Placental pericyte (primary cell): Measurements from ENCODE around the gene TMEM244. TPM values are rescaled to one million over a fixed set of nuclear protein-coding genes. Genes with fewer than 3 reads are reported as not detected.

Experiments
- small RNA-seq: library from RNA; depleted of rRNA; stranded (forward); fragments of <200 nt; gene quantifications from one replicate; pipeline ENCODE3, GENCODE V24; 2012; ENCODE audit warnings: low replicate concordance
- total RNA-seq: library from RNA; depleted of rRNA; stranded (reverse); fragments of >200 nt; gene quantifications from 2 replicates; pipeline ENCODE4 v1.2.3, GENCODE V29; 2012

Gene TMEM244
- 1.3 TPM in 1 of 2 replicates, not detected in the other for total RNA-seq

GRCh38 chr6:129860908-129861665, at the start of gene TMEM244:
TSS of gene TMEM244 (minus strand) at chr6:129861315. CDS start at chr6:129861188, 127 bp downstream.

Small RNA genes lying within 50 kb of the gene (small RNA-seq; reads per million reads assigned to genes)
- gene AL451046.2, result not detected

Other genes with a start within 250 kb of the TMEM244 start
- gene ARHGAP18, start 151.1 kb downstream of the TMEM244 start, total RNA-seq, result 21.4 and 81.5 TPM in 2 replicates
- 9.6 and 12.6 TPM in 2 replicates for gene L3MBTL3, start 157.3 kb upstream of the TMEM244 start, total RNA-seq